ENCODE results near the gene PDE10A.

Gene PDE10A

GRCh38 chr6:165443462-165443861 is 219.6 kb downstream of the PDE10A start:
- CTCF ChIA-PET, result no interaction called here
- H3K27ac ChIP-seq, result no peak overlapping the region
- TF ChIP-seq CTCF (conservative IDR thresholded peaks at IDR 0.05; ENCODE audit: low read depth), result no peak
- no peak for DNase-seq (ENCODE audit: low spot score)
- POLR2A ChIA-PET (ENCODE audit: low non-redundant PET), result no interaction called here

- POLR2A ChIA-PET (ENCODE audit: low non-redundant PET), result no interaction called here
- TF ChIP-seq CTCF (conservative IDR thresholded peaks at IDR 0.05; ENCODE audit: low read depth), result no peak
- H3K27ac ChIP-seq, result no peak overlapping the region
- no peak for DNase-seq (ENCODE audit: low spot score)
- CTCF ChIA-PET, result interaction anchor here (2.6 kb wide), 1 partner anchor 409 kb away, joined by 38 read pairs; no protein-coding TSS in a partner anchor
Measured at GRCh38 chr6:165441181-165441580, 221.9 kb downstream of the PDE10A start.

- ChIA-PET POLR2A (ENCODE audit: low non-redundant PET) (no interaction called here), CTCF (interaction anchor here (0.6 to 2.6 kb wide), 10 partner anchors 72 to 666 kb away, joined by 3 to 38 read pairs (median 3); no protein-coding TSS in a partner anchor)
- DNase-seq (ENCODE audit: low spot score), result peak; percentile 18
- peak; percentile 70 for TF ChIP-seq CTCF (conservative IDR thresholded peaks at IDR 0.05; ENCODE audit: low read depth)
- no peak overlapping the region for H3K27ac ChIP-seq
Measured at GRCh38 chr6:165439928-165440554, 223.0 kb downstream of the PDE10A start.

- DNase-seq (ENCODE audit: low spot score), result no peak
- no peak overlapping the region for H3K27ac ChIP-seq
- ChIA-PET POLR2A (ENCODE audit: low non-redundant PET) (no interaction called here), CTCF (interaction anchor here (0.6 kb wide), 1 partner anchor 202 kb away, joined by 3 read pairs; no protein-coding TSS in a partner anchor)
- TF ChIP-seq CTCF (conservative IDR thresholded peaks at IDR 0.05; ENCODE audit: low read depth), result no peak
Measured at GRCh38 chr6:165426892-165427291, 236.1 kb downstream of the PDE10A start.

- ChIA-PET POLR2A (ENCODE audit: low non-redundant PET) (no interaction called here), CTCF (no interaction called here)
- DNase-seq (ENCODE audit: low spot score), result no peak
- no peak overlapping the region for H3K27ac ChIP-seq
- TF ChIP-seq CTCF (conservative IDR thresholded peaks at IDR 0.05; ENCODE audit: low read depth), result no peak
Measured at GRCh38 chr6:165422192-165422591, 240.8 kb downstream of the PDE10A start.

GRCh38 chr6:165417278-165417865 is 245.7 kb downstream of the PDE10A start:
- POLR2A ChIA-PET (ENCODE audit: low non-redundant PET), result no interaction called here
- no peak for DNase-seq (ENCODE audit: low spot score)
- H3K27ac ChIP-seq, result no peak overlapping the region
- CTCF ChIA-PET, result interaction anchor here (0.5 to 0.6 kb wide), 2 partner anchors 312 to 425 kb away, joined by 3 to 4 read pairs; no protein-coding TSS in a partner anchor
- no peak for TF ChIP-seq CTCF (conservative IDR thresholded peaks at IDR 0.05; ENCODE audit: low read depth)
